HCT116 (cell line): ENCODE measurements around the gene GLYATL3. TPM values are rescaled to one million over a fixed set of nuclear protein-coding genes. Genes with fewer than 3 reads are reported as not detected.

Experiments
- ATAC-seq: fragments of 200-7000 bp; cut with Tn5 transposase; 2 replicates; pipeline ENCODE4 v1.9.1; 2020; ENCODE audit warnings: mild to moderate bottlenecking, moderate library complexity
- BruUV-seq: library from RNA; stranded (reverse); fragments of 400-500 nt; replicated peaks from 2 replicates; lab custom pipeline; 2021; lab: Mats Ljungman, UMichigan
- CTCF ChIA-PET: fragments of 300-600 bp; sonication (Branson Sonifier 250); formaldehyde crosslinking; loops from one replicate; lab custom pipeline; 2021; ENCODE audit warnings: antibody characterized with exemption; lab: Charles Lee
- POLR2A ChIA-PET: fragments of 300-600, 350-600 bp; sonication (Branson Sonifier 250); formaldehyde crosslinking; loops from one replicate; lab custom pipeline; 2021; ENCODE audit warnings: antibody characterized with exemption; lab: Charles Lee
- RAD21 ChIA-PET, 2 experiments: fragments of 300-600 bp; sonication (Branson Sonifier 250); formaldehyde crosslinking; loops; one replicate each; lab custom pipeline; 2023; ENCODE audit warnings: low total read pairs in 2 of 2; ENCODE audit not compliant: uncharacterized antibody in 2 of 2, unreplicated experiment in 2 of 2, low non-redundant PET in 1 of 2; lab: Charles Lee
- DNase-seq: peaks from one replicate; pipeline ENCODE4 v3.0.0-alpha.2; 2010; ENCODE audit warnings: low read depth, low spot score
- H2AFZ ChIP-seq: fragments of 200-600 bp; shearing (Covaris generic), sonication (generic); 2 replicates; pipeline ENCODE4 v1.6.1; 2017; ENCODE audit warnings: low read depth, mixed run types, mixed read lengths, antibody characterized with exemption, low read length; ENCODE audit not compliant: poor library complexity, severe bottlenecking
- H3K27ac ChIP-seq: 2 replicates; pipeline ENCODE4 v1.5.1; 2012; ENCODE audit warnings: low read depth, low read length
- H3K27me3 ChIP-seq: fragments of 200-600 bp; sonication (generic); 2 replicates; pipeline ENCODE4 v1.6.1; 2016; ENCODE audit warnings: mixed run types, low read length, mixed read lengths; ENCODE audit not compliant: insufficient read depth
- H3K36me3 ChIP-seq, 2 experiments: fragments of 200-500 bp in 1 of 2; fragments of 200-600 bp in 1 of 2; sonication (Bioruptor generic) in 1 of 2; sonication (generic) in 1 of 2; 2 replicates each; pipeline versions ENCODE4 v1.5.1 to v1.6.1; 2014 to 2016; ENCODE audit warnings: low read length in 2 of 2, inconsistent platforms in 1 of 2, mixed read lengths in 1 of 2, mixed run types in 1 of 2; ENCODE audit not compliant: insufficient read depth in 2 of 2, control insufficient read depth in 1 of 2
- H3K4me1 ChIP-seq, 2 experiments: fragments of 200-600 bp in 1 of 2; sonication (generic) in 1 of 2; 2 replicates each; pipeline versions ENCODE4 v1.5.1 to v1.6.1; 2012 to 2017; ENCODE audit warnings: low read length in 2 of 2, inconsistent platforms in 1 of 2, mild to moderate bottlenecking in 1 of 2, mixed read lengths in 1 of 2, mixed run types in 1 of 2, moderate library complexity in 1 of 2; ENCODE audit not compliant: insufficient read depth in 2 of 2, control insufficient read depth in 1 of 2
- H3K4me2 ChIP-seq: fragments of 200-600 bp; sonication (generic); 2 replicates; pipeline ENCODE4 v1.6.1; 2017; ENCODE audit warnings: mixed run types, low read length, mixed read lengths
- H3K4me3 ChIP-seq, 2 experiments: fragments of 200-600 bp in 1 of 2; sonication (generic) in 1 of 2; replicated peaks in 1 of 2; 2 replicates each; pipeline ENCODE4 v1.5.1; 2011 to 2016; ENCODE audit warnings: low read length in 2 of 2, control low read depth in 1 of 2, low read depth in 1 of 2, mild to moderate bottlenecking in 1 of 2, mixed read lengths in 1 of 2, mixed run types in 1 of 2
- H3K79me2 ChIP-seq: fragments of 200-600 bp; sonication (generic); 2 replicates; pipeline ENCODE4 v1.6.1; 2017; ENCODE audit warnings: mild to moderate bottlenecking, mixed run types, low read length, moderate library complexity, mixed read lengths; ENCODE audit not compliant: insufficient read depth
- H3K9ac ChIP-seq: fragments of 200-600 bp; sonication (generic); 2 replicates; pipeline ENCODE4 v1.6.1; 2016; ENCODE audit warnings: low read length, mixed read lengths
- H3K9me2 ChIP-seq: fragments of 200-600 bp; sonication (generic), shearing (Covaris generic); 2 replicates; pipeline ENCODE4 v1.6.1; 2017; ENCODE audit warnings: mixed run types, mild to moderate bottlenecking, moderate library complexity; ENCODE audit not compliant: insufficient read depth
- H3K9me3 ChIP-seq, 2 experiments: fragments of 200-500 bp in 1 of 2; fragments of 200-600 bp in 1 of 2; sonication (Bioruptor generic) in 1 of 2; sonication (generic) in 1 of 2; 2 replicates each; pipeline ENCODE4 v1.6.1; 2014 to 2017; ENCODE audit warnings: low read length in 2 of 2, mixed read lengths in 2 of 2, inconsistent platforms in 1 of 2, low read depth in 1 of 2, mild to moderate bottlenecking in 1 of 2, mixed run types in 1 of 2, moderate library complexity in 1 of 2; ENCODE audit not compliant: control insufficient read depth in 1 of 2, insufficient read depth in 1 of 2
- H4K20me1 ChIP-seq: fragments of 200-600 bp; sonication (generic), shearing (Covaris generic); 2 replicates; pipeline ENCODE4 v1.6.1; 2017; ENCODE audit warnings: mixed run types, mild to moderate bottlenecking, moderate library complexity; ENCODE audit not compliant: insufficient read depth
- CBX3 ChIP-seq: IDR thresholded peaks from 2 replicates; pipeline ENCODE4 v1.6.1; 2012; ENCODE audit warnings: low read depth
- CEBPB ChIP-seq: IDR thresholded peaks from 2 replicates; pipeline ENCODE4 v1.6.1; 2012; ENCODE audit warnings: low read depth
- EGR1 ChIP-seq: IDR thresholded peaks from 2 replicates; pipeline ENCODE4 v1.6.1; 2012; ENCODE audit warnings: low read depth
- EZH2 ChIP-seq: fragments of 200-600 bp; sonication (generic); IDR thresholded peaks from 2 replicates; pipeline ENCODE4 v1.6.1; 2017; ENCODE audit warnings: antibody characterized with exemption, mixed run types
- EZH2phosphoT487 ChIP-seq: fragments of 200-600 bp; IDR thresholded peaks from 2 replicates; pipeline ENCODE4 v1.6.1; 2018; ENCODE audit warnings: antibody characterized with exemption, borderline replicate concordance
- FOSL1 ChIP-seq: IDR thresholded peaks from 2 replicates; pipeline ENCODE4 v1.6.1; 2012; ENCODE audit warnings: low read depth
- JUND ChIP-seq: IDR thresholded peaks from 2 replicates; pipeline ENCODE4 v1.6.1; 2012
- POLR2A ChIP-seq: IDR thresholded peaks from 2 replicates; pipeline ENCODE4 v1.7.0; 2011; ENCODE audit warnings: borderline replicate concordance; ENCODE audit not compliant: insufficient read depth, insufficient read length; ENCODE audit errors: extremely low read depth
- SP1 ChIP-seq: IDR thresholded peaks from 2 replicates; pipeline ENCODE4 v1.6.1; 2012; ENCODE audit warnings: low read depth
- SRF ChIP-seq: IDR thresholded peaks from 2 replicates; pipeline ENCODE4 v1.6.1; 2012; ENCODE audit warnings: low read depth
- TCF7L2 ChIP-seq: IDR thresholded peaks from 2 replicates; pipeline ENCODE4 v1.7.0; 2011; ENCODE audit warnings: borderline replicate concordance, inconsistent platforms; ENCODE audit not compliant: insufficient read depth, insufficient read length; ENCODE audit errors: extremely low read depth
- intact Hi-C: fragments of 100-400 bp; cut with micrococcal nuclease; formaldehyde crosslinking; loops from 2 replicates; pipeline ENCODE4 v1.10.0; 2022
- total RNA-seq: library from RNA; stranded (reverse); gene quantifications from one replicate; pipeline ENCODE4 v1.2.1, GENCODE V29; 2021; ENCODE audit not compliant: unreplicated experiment
- TF ChIP-seq, protein P1 (sequence below): IDR thresholded peaks from 2 replicates; pipeline ENCODE4 v1.6.1; 2011; ENCODE audit warnings: mild to moderate bottlenecking, low read length, moderate library complexity; ENCODE audit not compliant: insufficient replicate concordance; ENCODE audit errors: extremely low read depth
- TF ChIP-seq, protein P2 (sequence below): IDR thresholded peaks from 2 replicates; pipeline ENCODE4 v1.6.1; 2012

Gene GLYATL3
- total RNA-seq, 1 experiment from 2014 or later = not detected

DNA sequence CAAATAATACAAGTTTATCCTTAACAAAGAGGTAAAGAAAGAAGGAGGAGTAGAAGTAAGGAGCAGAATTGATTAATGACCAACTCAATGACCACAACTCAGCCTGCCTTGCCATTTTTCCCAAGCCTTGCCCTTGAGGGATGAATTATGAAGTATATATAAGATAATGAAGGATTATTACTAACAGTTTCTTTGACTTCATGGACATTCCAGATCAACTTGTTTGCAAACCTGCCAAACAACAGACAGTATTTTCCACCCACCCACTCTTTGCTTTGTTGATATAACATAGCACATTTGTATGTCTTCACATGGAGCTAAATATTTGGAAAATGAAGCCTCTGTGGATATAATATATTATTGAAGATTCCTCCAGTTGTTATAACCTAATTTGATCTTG lies 40.9 kb downstream of the GLYATL3 start:
- H2AFZ ChIP-seq = peak overlapping the region; percentile 96
- H3K4me2 ChIP-seq = peak overlapping the region; percentile 46; the same call in 1 of the 2 replicates
- no peaks in the 10 kb centered on the region for H3K36me3 ChIP-seq
- H3K9me3 ChIP-seq = no peaks in the 10 kb centered on the region
- H3K79me2 ChIP-seq = no peaks in the 10 kb centered on the region
- POLR2A ChIA-PET = interaction anchor here (1.3 kb wide), 1 partner anchor 10 kb away, joined by 7 read pairs; the partner anchor contains the start of gene C6orf141
- H3K27me3 ChIP-seq = no peaks in the 10 kb centered on the region
- intact Hi-C loops = loop anchor here (1.0 kb wide), 1 partner anchor 10 kb away; the partner anchor contains the start of gene C6orf141
- CTCF ChIA-PET = interaction anchor here (1.2 to 5.0 kb wide), 3 partner anchors 9 to 83 kb away, joined by 4 to 30 read pairs (median 7); no protein-coding TSS in a partner anchor
- no peak for DNase-seq
- H3K4me1 ChIP-seq = peaks cover 20% of the 10 kb centered on the region in 2 experiments
- ATAC-seq = no peak
- RAD21 ChIA-PET = interaction anchor here in 1 of 2 experiments (0.7 kb wide), 1 partner anchor 36 kb away, joined by 3 read pairs; no protein-coding TSS in a partner anchor
- no peaks in the 10 kb centered on the region for H4K20me1 ChIP-seq
- no peak overlapping the region for H3K4me3 ChIP-seq
- peak overlapping the region; percentile 57; the same call in 1 of the 2 replicates for H3K27ac ChIP-seq
- no peak for TF ChIP-seq EGR1
- no peak for TF ChIP-seq FOSL1
- TF ChIP-seq, protein P1, sequence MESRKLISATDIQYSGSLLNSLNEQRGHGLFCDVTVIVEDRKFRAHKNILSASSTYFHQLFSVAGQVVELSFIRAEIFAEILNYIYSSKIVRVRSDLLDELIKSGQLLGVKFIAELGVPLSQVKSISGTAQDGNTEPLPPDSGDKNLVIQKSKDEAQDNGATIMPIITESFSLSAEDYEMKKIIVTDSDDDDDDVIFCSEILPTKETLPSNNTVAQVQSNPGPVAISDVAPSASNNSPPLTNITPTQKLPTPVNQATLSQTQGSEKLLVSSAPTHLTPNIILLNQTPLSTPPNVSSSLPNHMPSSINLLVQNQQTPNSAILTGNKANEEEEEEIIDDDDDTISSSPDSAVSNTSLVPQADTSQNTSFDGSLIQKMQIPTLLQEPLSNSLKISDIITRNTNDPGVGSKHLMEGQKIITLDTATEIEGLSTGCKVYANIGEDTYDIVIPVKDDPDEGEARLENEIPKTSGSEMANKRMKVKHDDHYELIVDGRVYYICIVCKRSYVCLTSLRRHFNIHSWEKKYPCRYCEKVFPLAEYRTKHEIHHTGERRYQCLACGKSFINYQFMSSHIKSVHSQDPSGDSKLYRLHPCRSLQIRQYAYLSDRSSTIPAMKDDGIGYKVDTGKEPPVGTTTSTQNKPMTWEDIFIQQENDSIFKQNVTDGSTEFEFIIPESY = no peak
- no peak for TF ChIP-seq EZH2phosphoT487
- TF ChIP-seq, all 23 proteins: peak for 0
- Histone ChIP-seq H3K9ac (no peak overlapping the region), H3K9me2 (no peaks in the 10 kb centered on the region)
- no TSS peak for BruUV-seq

DNA sequence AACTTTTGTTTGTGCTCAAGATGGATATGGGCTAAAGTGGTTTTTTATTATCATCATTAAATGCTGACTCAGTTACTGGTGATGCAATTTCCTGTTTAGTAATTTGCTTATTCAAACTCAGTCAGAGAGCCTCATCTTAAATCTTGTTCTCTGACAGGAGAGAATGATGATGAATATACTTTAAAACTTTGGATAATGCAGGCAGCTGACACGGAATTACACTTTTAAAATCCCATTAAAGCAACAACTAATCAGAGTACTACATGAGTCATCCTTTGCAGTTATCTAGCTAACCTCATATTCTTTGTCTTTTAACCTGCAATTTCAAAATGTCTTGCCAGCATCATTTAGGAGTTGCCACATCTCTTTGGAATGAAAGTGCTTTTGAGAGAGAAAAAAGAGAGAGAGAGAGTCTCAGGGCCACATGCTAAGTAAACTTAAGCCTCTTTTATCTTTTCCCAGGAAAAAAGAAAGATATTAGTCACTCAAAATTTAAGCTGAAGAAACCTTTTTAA lies 41.5 kb downstream of the GLYATL3 start:
- H3K4me1 ChIP-seq = peaks cover 20% of the 10 kb centered on the region in 2 experiments
- H4K20me1 ChIP-seq = no peaks in the 10 kb centered on the region
- DNase-seq (peak; percentile 56), ATAC-seq (peak; percentile 69)
- H3K9me2 ChIP-seq = no peaks in the 10 kb centered on the region
- no peaks in the 10 kb centered on the region for H3K79me2 ChIP-seq
- RAD21 ChIA-PET = no interaction called here
- H3K9me3 ChIP-seq = no peaks in the 10 kb centered on the region
- H3K27me3 ChIP-seq = no peaks in the 10 kb centered on the region
- TF ChIP-seq, protein P2, sequence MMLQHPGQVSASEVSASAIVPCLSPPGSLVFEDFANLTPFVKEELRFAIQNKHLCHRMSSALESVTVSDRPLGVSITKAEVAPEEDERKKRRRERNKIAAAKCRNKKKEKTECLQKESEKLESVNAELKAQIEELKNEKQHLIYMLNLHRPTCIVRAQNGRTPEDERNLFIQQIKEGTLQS = peak; percentile 69
- TF ChIP-seq FOSL1 = peak; percentile 68; the same call in 1 of the 2 replicates
- no peak for TF ChIP-seq POLR2A
- peak; percentile 62 for TF ChIP-seq SP1
- peak; percentile 46 for TF ChIP-seq SRF
- peak; percentile 68 for TF ChIP-seq JUND
- TF ChIP-seq EZH2 = no peak
- peak; percentile 85 for TF ChIP-seq TCF7L2
- TF ChIP-seq CBX3 = peak; percentile 49; the same call in 1 of the 2 replicates
- TF ChIP-seq CEBPB = peak; percentile 89
- H3K4me2 ChIP-seq = peak overlapping the region; percentile 46
- POLR2A ChIA-PET = interaction anchor here (0.6 to 1.3 kb wide), 3 partner anchors 9 to 1106 kb away, joined by 4 to 7 read pairs (median 5); partner anchors contain the start of gene C6orf141
- H3K36me3 ChIP-seq = no peaks in the 10 kb centered on the region
- H2AFZ ChIP-seq = peak overlapping the region; percentile 96
- no TSS peak for BruUV-seq
- intact Hi-C loops = loop anchor here (1.0 kb wide), 1 partner anchor 9 kb away; the partner anchor contains the start of gene C6orf141
- CTCF ChIA-PET = interaction anchor here (1.2 to 5.0 kb wide), 5 partner anchors 9 to 82 kb away, joined by 3 to 30 read pairs (median 6); partner anchors contain the start of gene C6orf141
- 0 out of 4 replicates have a peak overlapping the region, but pooled peaks of 1 of the 2 experiments have one; percentile 1 for H3K4me3 ChIP-seq
- H3K9ac ChIP-seq = no peak overlapping the region
- H3K27ac ChIP-seq = peak overlapping the region; percentile 57; the same call in 1 of the 2 replicates
